Activated T-helper 1 cell treated with anti-CD3 and anti-CD28 coated beads, Interleukin-2, amount 50 U/mL, for 16 hours (primary cell): ENCODE data around the gene SCFD2.

ENCODE experiments used
- DNase-seq, 2 donors: peaks; one replicate each; pipeline ENCODE4 v3.0.0-alpha.2; 2020; ENCODE audit warnings: low read depth in 1 of 2, low spot score in 1 of 2

SCFD2 gene

DNA sequence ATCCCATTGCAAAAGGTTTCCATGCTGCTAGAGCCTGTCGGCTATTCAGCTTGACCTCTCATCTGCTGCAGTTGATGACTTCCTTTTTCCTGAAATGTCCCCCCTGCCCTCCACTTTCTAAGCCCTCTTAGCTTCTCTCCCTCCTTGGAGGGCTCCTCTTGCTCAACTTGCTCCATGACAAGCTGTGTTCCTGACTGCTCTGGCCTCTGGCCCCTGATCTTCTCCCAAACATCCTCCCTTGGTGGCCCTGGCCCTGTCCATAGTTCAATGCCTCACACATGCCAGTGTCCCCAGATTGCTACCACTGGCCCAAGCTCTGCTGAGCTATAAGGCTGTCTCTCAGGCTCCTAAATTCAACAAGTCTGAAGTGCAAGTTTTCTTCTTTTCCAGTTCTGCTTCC lies 474.1 kb downstream of the SCFD2 start:
- no peak for DNase-seq

DNA sequence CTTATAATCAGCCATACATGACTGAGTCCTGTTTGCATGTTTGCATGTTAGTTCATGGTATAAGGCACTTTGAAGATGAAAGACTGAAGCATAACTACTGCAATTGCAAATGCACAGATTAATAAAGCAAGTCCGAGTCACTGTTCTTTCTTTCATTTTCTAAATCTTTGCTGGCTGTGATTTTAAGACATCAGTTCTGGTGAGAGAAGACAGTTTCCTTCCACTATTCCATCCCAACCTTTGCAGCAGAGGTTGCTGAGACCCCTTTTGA lies 475.4 kb downstream of the SCFD2 start:
- no peak for DNase-seq

DNA sequence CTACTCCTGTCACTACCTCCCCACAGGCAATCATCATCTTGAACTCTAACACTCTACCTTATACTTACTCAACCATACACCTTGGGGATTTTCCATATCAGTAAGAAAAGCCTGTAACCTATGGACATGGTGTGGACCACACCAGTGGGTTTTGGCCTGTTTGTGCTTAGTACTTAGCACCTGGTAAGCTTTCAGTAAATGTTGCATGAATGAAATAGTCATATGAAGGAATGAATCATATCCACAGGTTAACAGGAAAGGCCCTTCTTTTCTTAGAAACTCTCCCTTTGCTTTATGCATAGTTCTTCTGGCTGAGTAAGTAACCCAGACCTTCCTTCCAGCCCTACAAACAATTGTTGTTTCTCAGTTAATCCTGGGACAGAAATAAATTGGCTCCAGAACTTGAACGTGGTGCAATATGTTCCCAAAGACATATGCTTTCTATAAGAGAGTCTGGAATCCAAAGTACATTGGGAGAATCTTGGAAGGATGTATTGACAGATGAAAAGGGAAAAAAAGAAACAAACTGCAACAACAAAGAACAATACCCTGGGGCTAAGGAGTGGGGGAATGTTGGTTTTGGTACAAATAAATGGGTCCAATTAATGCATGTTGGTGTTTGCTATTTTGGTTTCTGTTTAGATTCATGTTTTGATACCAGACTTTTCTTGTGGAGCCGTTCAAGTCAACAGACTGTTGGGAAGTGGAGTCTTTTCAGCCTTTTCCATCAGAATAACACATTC lies 475.9 kb downstream of the SCFD2 start:
- DNase-seq, result no peak

DNA sequence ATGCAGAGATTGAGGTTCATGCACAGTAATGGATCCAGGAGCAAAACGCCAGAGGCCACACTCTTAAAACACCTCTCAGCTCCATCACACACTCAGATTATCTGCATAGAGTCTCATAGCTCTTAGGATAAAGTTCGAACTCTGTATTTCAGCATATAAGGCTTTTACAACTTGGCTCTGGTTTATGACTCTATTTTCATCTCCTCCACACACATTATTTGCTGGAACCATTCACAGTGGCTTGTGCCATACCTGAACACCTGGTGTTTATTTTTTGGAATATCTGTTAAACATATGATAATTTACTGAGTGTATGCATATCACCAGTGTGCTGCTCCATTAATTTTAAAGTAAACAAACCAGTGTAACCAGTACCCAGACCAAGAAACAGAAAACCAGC lies 476.5 kb downstream of the SCFD2 start:
- DNase-seq, result no peak

DNA sequence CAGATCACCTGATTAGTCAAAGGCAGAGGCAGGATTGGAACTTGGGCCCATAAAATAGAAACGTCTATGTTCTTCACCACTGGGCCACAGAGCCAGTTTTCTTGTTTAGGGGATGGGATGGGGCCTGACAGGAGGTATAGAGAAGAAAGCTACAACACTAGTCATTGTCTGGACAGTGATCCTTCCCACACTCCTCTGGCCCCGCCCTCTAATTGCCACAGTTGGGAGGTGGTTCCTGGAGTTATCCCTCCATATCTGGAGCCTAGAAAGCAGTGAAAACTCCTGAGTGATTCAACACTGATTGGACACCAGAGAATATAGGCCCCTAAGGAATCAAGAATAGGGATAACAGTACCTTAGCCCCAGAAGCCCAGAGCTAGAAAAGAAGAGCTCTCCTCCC lies 480.9 kb downstream of the SCFD2 start:
- no peak for DNase-seq

DNA sequence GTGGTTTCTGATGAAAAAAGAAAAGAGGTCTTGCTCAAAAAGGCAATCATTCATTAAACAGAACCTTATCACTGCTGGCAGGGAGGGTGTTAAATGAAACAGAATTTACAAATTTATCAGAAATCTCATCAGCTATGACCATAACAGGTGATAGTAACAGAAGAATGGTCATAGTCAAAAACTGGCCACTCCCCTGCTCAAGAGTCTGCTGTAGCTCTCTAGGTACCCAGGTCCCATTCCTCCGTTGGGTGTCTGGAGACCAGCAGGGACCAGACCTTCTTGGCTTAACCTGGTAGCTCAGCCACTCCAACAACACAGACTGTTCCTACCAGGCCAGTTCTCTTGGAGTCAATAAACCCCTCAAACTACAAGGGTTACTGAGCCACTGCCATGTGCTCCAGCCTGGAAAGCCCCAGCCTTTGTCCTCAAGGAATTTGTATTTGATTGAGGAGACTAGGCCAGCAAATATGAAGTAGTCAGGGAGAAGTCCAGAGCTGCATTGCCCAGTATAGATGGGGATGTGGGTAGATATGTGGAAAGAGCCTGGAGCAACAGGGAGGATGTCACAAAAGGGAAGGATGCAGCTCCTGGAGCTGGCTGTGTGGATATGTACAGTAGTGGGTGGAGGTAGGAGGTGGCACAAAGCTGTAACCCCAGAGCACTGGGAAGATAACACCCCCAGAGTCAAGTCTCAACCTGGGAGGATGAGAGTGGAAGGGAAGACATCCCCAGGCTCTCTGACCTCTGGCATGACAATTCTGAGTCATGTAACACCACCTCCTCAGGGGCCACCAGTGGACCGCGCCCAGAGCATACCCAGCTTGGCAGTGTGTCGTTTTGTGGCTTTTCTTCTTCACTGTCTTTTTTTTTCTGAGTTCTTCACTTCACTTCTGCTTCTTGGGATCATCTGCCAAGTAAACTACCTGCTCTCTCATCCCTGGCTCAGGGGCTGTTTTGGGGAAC lies 481.9 kb downstream of the SCFD2 start:
- DNase-seq, result no peak

DNA sequence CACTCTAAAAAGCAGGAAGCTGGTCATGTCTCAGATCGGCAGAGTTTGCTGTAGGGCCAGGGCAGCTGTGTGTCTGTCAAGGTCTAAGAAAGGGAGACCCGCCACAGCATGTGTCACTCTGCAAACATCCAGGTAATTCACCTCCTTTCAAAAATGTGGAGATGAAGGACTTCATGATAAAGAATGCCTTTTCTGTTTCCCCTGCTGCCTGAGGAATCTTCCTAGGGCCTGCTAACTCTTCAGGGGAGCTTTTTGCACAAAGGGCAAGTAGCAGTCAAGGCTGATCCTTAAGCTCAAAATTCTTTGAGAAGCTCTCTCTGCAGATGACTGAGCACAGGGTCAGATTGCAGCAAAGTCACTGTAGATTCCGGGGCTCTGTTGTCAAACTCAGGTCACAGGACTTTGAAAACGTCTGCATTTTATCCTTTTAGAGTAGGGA lies 482.7 kb downstream of the SCFD2 start:
- DNase-seq, result no peak

DNA sequence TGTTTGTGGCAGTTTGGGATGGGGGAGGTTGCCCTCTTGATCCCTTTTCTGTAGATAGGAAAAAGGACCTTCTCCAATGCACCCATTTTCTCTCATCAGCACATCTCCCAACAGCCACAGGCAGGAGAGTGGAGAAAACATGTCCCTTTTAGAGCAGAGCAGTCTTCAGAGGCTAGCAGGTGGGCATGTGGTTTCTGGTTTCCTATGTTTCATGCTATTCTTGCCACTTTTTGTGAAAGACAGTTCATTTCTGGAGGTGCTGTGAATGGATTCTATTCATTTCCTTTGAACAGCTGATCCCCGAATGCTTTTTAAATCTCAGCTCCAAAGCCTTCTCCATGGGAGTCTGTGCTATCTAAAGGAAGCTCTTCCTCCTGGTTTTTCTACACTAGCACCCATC lies 484.9 kb downstream of the SCFD2 start:
- no peak for DNase-seq

DNA sequence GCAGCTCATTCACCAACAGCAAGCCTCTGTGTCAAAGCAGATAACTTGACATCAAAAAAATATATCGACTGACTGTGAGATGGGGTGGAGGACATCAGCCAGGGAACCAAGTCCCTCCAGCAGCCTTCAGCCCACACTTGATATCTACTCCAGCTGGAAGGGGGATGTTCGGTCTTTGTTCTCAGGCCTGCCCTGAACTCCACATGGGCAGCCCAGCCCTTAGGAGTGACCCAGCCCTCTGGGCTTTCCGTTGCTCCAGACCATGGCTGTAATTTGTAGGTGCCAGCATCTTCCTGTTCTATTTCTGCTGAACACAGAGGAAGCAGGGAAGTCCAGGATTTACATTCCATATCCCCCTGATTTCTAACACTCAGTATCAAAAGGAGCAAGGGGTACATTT lies 486.4 kb downstream of the SCFD2 start:
- DNase-seq, result no peak

DNA sequence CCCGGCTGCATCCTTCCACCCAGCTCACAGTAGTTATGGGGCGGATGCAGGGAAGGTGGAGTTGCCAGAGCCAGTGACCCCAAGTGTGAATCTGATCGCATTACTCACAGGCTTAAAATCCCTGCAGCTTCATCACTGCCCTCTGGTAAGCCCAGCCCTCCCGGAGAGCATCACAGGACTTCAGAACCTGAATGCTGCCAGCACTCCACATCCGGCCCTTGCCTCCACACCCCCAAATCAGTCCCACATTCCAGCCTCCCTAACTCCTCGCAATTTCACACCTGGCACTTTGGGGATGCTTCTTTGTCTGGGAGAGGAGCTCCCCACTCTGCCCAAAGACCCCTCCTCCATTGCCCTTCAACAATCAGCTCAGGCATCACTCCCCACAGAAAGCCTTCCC lies 488.2 kb downstream of the SCFD2 start:
- no peak for DNase-seq

DNA sequence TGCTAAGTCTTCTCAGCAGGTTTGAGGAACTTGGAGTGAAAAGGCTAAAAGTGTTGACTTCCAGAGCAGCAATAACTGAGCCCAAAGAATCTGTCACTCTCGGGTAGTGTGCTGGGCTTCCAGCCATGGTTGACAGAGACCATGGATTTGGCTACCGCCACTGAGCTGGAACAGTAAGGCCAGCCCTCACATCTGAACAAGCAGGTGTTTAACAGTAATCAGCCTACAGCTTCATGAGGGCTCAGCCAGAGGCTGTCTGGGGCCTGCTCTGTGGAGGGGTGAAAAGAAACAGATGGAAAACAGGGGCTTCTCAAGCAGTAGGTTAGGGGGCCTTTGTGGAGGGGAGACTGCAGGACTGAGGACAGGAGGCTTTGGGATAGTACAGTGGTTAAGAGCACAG lies 488.8 kb downstream of the SCFD2 start:
- no peak for DNase-seq

DNA sequence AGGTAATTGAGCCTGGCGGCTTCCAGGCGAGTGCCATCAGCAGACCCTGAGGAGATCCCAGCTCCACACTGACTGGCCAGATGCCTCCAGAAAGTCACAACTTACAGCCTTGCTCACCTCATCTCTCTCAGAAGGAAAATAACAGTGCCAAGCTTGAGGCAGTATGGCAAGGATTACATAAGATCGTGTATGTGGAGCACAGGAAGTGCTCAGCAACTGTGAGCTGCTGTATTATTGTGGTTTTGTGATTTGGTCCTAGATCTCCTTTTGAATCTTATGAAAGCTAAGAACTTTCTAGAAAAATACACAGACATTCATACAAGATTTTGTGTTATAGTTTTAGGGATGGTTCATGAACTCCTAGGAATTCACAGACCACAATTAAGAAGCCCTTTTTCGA lies 489.8 kb downstream of the SCFD2 start:
- DNase-seq, result no peak

DNA sequence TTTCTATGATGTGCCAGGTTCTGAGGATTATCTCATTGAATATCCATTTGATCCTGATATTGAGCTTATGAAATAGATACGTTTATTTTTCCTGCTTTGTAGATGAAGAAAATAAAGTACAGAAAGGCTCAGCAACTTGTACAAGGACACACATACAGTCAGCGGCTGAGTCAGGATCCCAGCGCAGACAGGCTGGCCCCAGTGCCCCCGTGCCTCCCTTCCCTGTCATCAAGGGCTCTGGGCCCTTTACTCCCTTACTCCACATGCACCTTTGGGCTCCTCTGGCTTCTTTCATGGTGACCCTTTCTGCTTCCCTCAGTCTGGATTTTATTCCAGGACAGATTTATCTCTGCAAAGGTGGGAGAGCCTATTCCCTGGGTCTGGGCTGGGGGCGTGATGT lies 490.9 kb downstream of the SCFD2 start:
- DNase-seq, result no peak

DNA sequence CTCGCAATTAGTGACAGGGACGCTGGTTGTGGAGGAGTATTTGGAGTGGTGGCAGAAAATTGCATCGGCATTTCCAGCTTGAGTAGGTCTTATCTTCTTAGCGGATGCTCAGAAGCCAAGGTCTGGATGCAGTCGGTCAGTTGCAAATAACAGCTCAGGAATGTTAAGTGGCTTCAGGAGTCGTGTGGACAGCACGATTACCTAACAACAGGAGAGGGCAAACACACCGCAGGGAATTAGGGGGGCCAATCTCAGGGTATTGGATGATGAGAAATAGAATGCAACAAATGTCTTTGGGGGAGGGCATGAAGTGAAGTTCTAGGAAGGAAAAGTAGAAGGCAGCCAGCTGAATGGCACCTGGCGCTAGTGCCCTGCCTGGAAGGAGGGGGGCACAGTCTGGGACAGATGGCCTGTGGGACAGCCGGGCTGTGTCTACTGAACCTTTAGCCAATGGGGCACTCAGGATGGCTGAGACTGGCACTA lies 492.0 kb downstream of the SCFD2 start:
- no peak for DNase-seq

DNA sequence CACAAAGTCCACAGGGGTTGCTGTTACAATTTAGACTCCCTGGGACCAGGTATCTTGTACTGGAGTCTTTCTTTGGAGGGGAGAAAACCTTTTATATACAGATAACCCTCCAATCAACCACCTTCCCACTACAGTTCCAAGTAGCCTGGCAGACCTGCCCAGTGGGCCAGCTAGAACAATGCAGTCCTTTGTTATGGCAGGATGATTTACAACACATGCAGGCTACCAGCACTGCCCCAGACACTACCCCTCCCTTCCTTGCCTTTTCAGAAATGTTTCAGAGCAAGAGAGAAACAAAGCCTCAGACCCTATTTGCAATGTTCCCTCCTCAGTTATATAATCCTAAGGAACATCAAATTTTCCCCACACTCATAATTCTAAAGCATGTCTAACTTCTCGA lies 492.7 kb downstream of the SCFD2 start:
- DNase-seq, result no peak

DNA sequence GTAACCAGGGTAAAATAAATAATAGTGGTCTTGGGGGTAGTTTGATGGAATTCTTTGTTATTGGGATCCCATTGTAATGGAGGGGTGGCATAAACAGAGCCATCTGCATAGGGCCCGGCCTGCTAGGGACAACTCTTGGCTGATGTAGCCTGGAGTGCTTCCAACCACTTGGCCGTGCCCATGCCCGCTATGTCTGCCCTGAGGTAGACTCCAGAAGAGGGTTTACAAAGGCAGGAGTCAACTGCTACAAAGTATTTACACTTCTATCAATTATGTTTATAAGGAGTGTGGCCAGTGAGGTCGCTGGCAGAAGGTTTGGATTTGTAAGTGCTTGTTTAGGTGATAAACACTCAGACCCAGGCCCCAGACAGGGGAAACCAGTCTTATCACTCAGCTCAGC lies 495.6 kb downstream of the SCFD2 start:
- no peak for DNase-seq

DNA sequence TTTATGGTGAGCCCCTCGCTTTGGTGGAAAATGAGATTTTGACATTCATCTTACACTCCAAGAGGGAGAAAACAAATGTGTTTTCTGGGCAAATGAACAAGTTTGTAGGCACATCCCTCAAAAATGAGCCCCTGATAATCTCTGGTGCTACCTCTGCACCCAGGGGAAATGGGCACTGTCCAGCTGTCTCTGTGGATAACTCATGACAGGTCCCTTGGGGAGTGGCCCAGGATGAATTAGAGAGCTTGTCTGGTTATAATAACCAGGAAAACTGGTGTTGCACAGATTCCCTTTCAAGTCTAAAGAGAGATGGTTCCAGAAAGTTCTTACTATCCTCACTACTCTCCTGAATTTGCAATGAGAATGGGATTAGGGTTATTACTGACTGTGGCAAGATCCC lies 496.2 kb downstream of the SCFD2 start:
- no peak for DNase-seq

DNA sequence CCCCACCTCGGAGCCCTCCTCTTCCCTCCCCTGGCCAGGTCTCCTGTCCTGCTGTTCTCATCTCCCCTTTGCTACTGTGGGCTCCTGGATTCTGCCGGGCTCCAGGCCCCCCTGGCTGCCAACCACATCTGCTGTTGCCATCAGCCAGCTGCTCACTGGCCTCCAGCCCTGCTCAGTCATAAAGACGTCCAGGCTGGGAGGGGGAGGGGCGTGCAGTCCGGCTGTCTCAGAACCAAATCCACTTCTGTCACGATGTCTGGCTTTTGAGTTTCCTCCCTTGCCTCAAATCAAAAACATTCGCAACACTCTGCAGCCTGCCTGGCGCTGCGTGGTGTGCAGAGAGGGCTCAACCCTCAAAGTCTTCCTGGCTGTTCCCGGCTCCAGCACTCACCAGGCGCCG lies 496.7 kb downstream of the SCFD2 start:
- no peak for DNase-seq

DNA sequence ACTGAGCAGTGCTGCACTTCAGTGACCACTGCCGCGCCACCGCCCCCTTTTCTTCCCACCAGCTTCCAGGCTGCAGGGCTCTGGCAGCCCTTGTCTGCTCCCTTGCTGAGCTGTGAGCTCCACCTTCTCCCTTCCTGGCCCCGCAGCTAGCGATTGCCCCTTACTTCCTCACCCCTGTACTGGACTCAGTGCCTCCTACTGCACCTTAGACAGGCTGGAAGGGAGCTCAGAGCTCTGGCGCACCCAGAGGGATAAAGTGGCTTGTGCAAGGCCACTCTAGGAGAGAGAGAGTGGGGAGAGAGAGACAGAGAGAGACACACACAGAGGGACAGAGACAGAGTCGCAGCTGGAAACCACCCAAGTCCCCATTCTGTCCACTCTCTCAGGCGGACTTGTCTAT lies 497.7 kb downstream of the SCFD2 start:
- DNase-seq, result no peak

DNA sequence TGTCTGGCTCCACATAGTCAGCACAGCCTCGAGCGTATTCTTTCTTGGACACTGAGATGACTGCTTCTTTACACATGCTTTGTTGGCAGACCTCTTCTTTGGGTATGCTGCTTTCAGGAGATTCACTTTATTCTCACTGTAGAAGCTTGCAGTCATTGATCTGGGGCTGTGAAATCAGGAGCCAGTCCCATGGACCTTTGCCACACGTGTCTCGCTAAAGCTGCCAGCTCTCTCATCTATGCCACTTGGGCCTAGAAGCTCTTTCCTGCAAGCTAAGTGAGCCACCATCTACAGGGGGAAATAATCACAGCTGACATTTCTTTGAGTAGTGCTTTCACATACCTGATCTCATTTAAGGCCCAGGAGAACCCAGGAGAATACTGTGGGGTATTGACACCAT lies 498.7 kb downstream of the SCFD2 start:
- no peak for DNase-seq

DNA sequence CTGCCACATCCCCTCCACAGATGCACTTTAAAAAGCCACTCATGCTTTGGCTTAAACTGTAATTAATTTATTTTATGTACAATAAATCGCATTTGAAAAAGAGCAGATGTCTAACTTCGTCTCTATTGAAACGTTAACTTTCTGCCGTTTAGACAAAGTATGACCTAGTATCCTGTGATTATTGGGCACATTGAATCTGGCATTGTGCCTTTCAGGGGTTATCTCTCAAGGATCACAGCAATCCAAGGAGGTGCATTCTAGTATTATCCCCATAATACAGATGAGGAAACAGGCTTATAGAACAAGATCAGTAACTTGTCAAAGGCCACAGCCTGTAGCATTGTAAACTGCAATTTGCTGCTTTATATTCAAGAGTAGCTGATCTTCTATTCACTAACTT lies 499.1 kb downstream of the SCFD2 start:
- no peak for DNase-seq

DNA sequence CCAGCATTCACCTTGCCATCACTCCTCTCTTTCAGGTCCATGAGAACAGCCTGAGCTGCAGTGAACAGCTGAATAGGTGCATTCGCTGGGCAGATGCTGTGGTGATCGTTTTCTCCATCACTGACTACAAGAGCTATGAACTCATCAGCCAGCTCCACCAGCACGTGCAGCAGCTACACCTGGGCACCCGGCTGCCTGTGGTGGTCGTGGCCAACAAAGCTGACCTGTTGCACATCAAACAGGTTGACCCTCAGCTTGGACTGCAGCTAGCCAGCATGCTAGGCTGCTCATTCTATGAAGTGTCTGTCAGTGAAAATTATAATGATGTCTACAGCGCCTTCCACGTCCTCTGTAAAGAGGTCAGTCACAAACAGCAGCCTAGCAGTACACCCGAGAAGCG lies 500.6 kb downstream of the SCFD2 start:
- DNase-seq, result no peak

DNA sequence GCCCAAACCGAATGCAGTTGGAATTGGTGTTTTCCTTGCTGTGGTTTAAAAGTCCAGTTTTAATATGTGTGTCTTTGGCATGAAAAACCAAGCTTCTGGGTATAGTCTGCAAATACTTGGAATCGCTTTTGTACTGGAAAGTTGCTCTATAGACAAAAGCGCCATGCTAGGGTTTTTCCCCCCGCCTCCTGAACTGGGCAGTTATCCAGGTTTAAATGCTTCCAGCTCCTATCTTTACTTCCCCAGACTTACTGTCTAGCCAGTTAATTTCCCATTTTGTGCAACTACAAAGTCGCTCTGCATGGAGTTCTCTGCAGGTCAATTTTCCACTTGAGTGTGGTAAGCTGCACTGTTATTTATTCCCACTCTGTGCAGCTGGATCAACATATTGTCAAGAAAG lies 501.1 kb downstream of the SCFD2 start:
- DNase-seq, result no peak
